RWPE2 (cell line): ENCODE measurements around the gene NOC4L.

Source experiments
- ATAC-seq: fragments of 200-7000 bp; cut with Tn5 transposase; 3 replicates; pipeline ENCODE4 v1.9.1; 2021; ENCODE audit warnings: low read depth
- DNase-seq: peaks from one replicate; pipeline ENCODE4 v3.0.0-alpha.2; 2020; ENCODE audit warnings: low spot score
- H3K27ac ChIP-seq: fragments of 450-650 bp; 2 replicates; pipeline ENCODE4 v1.5.1; 2017; ENCODE audit warnings: mild to moderate bottlenecking; ENCODE audit not compliant: poor library complexity, severe bottlenecking
- H3K27me3 ChIP-seq: fragments of 250-450 bp; sonication (Bioruptor Pico); 2 replicates; pipeline ENCODE4 v1.5.1; 2021; ENCODE audit warnings: mild to moderate bottlenecking, moderate library complexity; ENCODE audit not compliant: insufficient read depth, poor library complexity, severe bottlenecking
- H3K36me3 ChIP-seq: fragments of 250-450 bp; sonication (Bioruptor Pico); 2 replicates; pipeline ENCODE4 v1.5.1; 2020; ENCODE audit warnings: low read depth, mild to moderate bottlenecking, moderate library complexity
- H3K4me1 ChIP-seq: fragments of 250-450 bp; sonication (Bioruptor Pico); 2 replicates; pipeline ENCODE4 v1.5.1; 2021; ENCODE audit warnings: mild to moderate bottlenecking, moderate library complexity; ENCODE audit not compliant: insufficient read depth, poor library complexity, severe bottlenecking
- H3K4me3 ChIP-seq: fragments of 250-450 bp; sonication (Bioruptor Pico); 2 replicates; pipeline ENCODE4 v1.5.1; 2021; ENCODE audit warnings: mild to moderate bottlenecking, moderate library complexity; ENCODE audit not compliant: severe bottlenecking
- H3K9me3 ChIP-seq: fragments of 250-450 bp; sonication (Bioruptor Pico); 2 replicates; pipeline ENCODE4 v1.5.1; 2021; ENCODE audit warnings: mild to moderate bottlenecking, moderate library complexity; ENCODE audit not compliant: severe bottlenecking
- TF ChIP-seq, protein P1 (sequence below): fragments of 450-650 bp; IDR thresholded peaks from one replicate; pipeline ENCODE4 v1.5.1; 2017; ENCODE audit warnings: mild to moderate bottlenecking, moderate library complexity; ENCODE audit not compliant: poor library complexity, severe bottlenecking

NOC4L gene

DNA sequence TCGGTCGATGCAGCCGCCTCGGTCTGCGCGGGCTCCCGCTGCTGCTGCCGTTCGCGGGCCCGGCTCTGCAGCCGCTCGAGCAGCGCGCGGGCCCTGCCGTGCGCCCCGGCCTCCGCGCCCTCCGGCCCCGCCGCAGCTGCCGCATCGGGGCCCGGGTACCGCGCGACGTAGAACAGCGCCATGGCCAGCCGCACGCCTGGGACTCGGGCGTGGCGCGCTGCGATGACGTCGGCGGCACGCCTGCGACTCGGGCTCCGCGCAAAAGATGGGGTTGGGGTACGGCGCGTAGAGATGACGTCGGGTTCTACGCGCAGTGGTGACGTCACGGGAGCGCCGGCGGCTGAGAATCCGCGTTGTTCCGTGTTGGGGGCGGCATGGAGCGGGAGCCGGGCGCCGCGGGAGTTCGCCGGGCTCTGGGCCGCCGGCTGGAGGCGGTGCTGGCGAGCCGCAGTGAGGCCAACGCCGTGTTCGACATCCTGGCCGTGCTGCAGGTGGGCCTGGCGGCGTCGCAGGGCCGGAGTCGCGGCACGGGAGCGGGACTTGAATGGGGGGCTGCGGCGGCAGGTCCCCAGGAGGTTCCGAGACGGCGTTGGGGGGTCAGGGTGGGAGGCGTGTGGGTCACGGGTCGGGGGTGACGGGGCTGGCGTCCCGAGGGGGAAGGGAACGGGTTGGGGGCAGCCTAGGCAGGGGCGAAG is at the start of gene NOC4L, which contains the start of gene DDX51:
Gene NOC4L (plus strand): TSS at position 343 of the 695 bp plus-strand sequence. CDS start 32 bp downstream, at position 375.
Gene DDX51 (minus strand): TSS at position 205 of the 695 bp plus-strand sequence. CDS start 23 bp downstream, at position 182.
- Histone ChIP-seq H3K9me3 (no peaks in the 10 kb centered on the region), H3K27ac (peak within 1 kb of the TSS; percentile 5), H3K4me3 (peak within 1 kb of the TSS; percentile 92), H3K36me3 (peaks cover 42% of the 10 kb centered on the region), H3K27me3 (no peaks in the 10 kb centered on the region), H3K4me1 (no peaks in the 10 kb centered on the region)
- ATAC-seq (peak; percentile 72), DNase-seq (peak; percentile 85)
- TF ChIP-seq, protein P1, sequence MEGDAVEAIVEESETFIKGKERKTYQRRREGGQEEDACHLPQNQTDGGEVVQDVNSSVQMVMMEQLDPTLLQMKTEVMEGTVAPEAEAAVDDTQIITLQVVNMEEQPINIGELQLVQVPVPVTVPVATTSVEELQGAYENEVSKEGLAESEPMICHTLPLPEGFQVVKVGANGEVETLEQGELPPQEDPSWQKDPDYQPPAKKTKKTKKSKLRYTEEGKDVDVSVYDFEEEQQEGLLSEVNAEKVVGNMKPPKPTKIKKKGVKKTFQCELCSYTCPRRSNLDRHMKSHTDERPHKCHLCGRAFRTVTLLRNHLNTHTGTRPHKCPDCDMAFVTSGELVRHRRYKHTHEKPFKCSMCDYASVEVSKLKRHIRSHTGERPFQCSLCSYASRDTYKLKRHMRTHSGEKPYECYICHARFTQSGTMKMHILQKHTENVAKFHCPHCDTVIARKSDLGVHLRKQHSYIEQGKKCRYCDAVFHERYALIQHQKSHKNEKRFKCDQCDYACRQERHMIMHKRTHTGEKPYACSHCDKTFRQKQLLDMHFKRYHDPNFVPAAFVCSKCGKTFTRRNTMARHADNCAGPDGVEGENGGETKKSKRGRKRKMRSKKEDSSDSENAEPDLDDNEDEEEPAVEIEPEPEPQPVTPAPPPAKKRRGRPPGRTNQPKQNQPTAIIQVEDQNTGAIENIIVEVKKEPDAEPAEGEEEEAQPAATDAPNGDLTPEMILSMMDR: peak; percentile 5

DNA sequence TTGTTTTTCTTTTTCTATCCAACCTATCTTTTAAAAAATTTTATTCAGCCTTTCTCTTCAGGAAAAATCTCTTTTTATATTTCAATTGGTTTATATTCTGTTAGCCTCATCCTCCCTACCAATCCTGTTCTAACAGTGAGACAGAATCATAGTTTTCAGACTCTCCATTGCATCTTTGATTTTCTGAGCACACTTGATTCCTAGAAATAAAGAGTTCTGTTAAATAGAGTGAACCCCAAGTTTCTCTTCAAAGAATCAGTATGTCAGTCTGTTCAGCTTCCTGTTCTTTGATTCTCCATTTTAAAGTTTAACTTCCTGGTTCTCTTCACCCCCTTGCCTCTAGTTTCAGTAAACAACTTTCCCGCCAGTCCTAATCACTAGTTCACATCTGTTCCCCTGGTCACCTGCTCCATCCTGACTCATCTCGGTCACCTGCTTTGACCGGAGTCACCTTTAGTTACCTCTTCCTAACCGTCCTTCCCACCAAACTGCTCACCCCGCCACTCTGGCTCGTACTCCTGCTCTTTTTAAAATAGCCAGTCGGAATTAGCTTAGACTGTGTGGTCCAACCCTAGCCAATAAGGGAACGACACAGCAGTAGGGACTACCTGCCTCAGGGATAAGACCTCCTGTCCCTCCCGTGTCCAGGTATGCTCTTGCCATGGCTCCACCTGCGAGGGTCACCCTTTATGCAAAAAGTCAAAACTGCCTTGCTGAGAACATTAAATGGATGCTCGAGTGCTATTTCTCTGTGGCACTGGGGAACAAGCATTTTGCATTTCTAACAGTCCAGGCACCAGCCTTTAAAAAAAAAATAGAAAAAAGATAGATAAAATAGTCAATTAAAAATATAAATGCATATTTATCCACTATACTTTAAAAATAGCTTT is 48.5 kb upstream of the NOC4L start:
- H3K4me1 ChIP-seq: no peaks in the 10 kb centered on the region
- H3K36me3 ChIP-seq: peaks cover 47% of the 10 kb centered on the region
- H3K4me3 ChIP-seq: no peak overlapping the region
- H3K9me3 ChIP-seq: no peaks in the 10 kb centered on the region
- no peak overlapping the region for H3K27ac ChIP-seq
- H3K27me3 ChIP-seq: no peaks in the 10 kb centered on the region
- ATAC-seq: no peak
- TF ChIP-seq, protein P1: no peak
- DNase-seq: no peak

DNA sequence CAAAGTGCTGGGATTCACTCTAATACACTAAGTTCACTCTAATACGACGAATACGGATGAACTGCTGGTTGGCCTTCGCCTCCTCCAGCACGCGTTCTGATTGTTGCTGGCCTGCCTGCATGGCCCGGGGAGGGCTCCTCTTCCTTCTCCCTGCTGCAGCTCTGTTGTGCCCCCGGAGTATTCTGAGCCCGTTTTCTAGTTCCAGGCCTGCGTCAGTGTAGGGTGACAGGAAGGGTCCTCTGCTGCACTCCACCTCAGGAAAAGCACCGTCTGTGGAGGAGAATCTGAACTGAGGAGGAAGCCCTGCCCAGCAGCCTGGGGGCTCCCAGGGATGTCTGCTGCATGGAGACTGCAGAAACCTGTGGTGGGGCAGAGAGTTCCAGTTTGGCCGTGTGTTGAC is 44.5 kb upstream of the NOC4L start:
- no peaks in the 10 kb centered on the region for H3K9me3 ChIP-seq
- no peaks in the 10 kb centered on the region for H3K4me1 ChIP-seq
- ATAC-seq: no peak
- TF ChIP-seq, protein P1: no peak
- no peaks in the 10 kb centered on the region for H3K27me3 ChIP-seq
- H3K27ac ChIP-seq: no peak overlapping the region
- DNase-seq: no peak
- H3K36me3 ChIP-seq: peaks cover 26% of the 10 kb centered on the region
- no peak overlapping the region for H3K4me3 ChIP-seq

GRCh38 chr12:132100306-132101065 is 43.8 kb upstream of the NOC4L start:
- no peak overlapping the region for H3K27ac ChIP-seq
- H3K4me1 ChIP-seq: no peaks in the 10 kb centered on the region
- peaks cover 23% of the 10 kb centered on the region for H3K36me3 ChIP-seq
- TF ChIP-seq, protein P1: no peak
- no peaks in the 10 kb centered on the region for H3K27me3 ChIP-seq
- ATAC-seq (no peak; the same call in 1 of the 3 replicates), DNase-seq (no peak)
- no peak overlapping the region for H3K4me3 ChIP-seq
- no peaks in the 10 kb centered on the region for H3K9me3 ChIP-seq
